BLaER1 treated with 17β-estradiol and CSF1 and Interleukin-3, amounts not matched to agents 10 nM and 100 nM (cell line): ENCODE measurements around the gene CYP2A6.
"Not testable (repeated sequence)": the region's sequence is repeated elsewhere in the genome, so short reads cannot be mapped to it uniquely, and the experiment has no call there.

Experiments used
- H3K27ac ChIP-seq, 11 experiments: shearing (Covaris generic); formaldehyde crosslinking; 2 replicates each; pipeline ENCODE4 v1.8.1; 2022
- H3K27me3 ChIP-seq, 11 experiments: shearing (Covaris generic); formaldehyde crosslinking; 2 replicates each; pipeline ENCODE4 v1.8.1; 2022
- H3K36me3 ChIP-seq, 11 experiments: shearing (Covaris generic); formaldehyde crosslinking; 2 replicates each; pipeline ENCODE4 v1.8.1; 2022
- H3K4me1 ChIP-seq, 10 experiments: shearing (Covaris generic); formaldehyde crosslinking; 2 replicates each; pipeline ENCODE4 v1.8.1; 2022
- H3K4me2 ChIP-seq, 11 experiments: shearing (Covaris generic); formaldehyde crosslinking; 2 replicates each; pipeline ENCODE4 v1.8.1; 2022
- H3K4me3 ChIP-seq, 10 experiments: shearing (Covaris generic); formaldehyde crosslinking; 2 replicates each; pipeline ENCODE4 v1.8.1; 2022
- H3K9ac ChIP-seq, 11 experiments: shearing (Covaris generic); formaldehyde crosslinking; 2 replicates each; pipeline ENCODE4 v1.8.1; 2022
- H3K9me3 ChIP-seq, 11 experiments: shearing (Covaris generic); formaldehyde crosslinking; replicated peaks in 1 of 11; 2 replicates each; pipeline ENCODE4 v1.8.1; 2022
- H4K20me1 ChIP-seq, 11 experiments: shearing (Covaris generic); formaldehyde crosslinking; 2 replicates each; pipeline ENCODE4 v1.8.1; 2022
- Cebpa-rat ChIP-seq, 11 experiments: shearing (Covaris generic); IDR thresholded peaks; 2 replicates each; pipeline ENCODE4 v1.8.1; 2022

The CYP2A6 gene

GRCh38 chr19:40836754-40837429 is 13.4 kb downstream of the CYP2A6 start:
- no peaks in the 10 kb centered on the region for H3K36me3 ChIP-seq
- no peak overlapping the region for H3K4me2 ChIP-seq
- H3K4me3 ChIP-seq, result no peak overlapping the region
- H3K27ac ChIP-seq, result no peak overlapping the region
- peaks cover 0 to 4% (median 0%) of the 10 kb centered on the region in 10 experiments; a peak in 2 of 20 replicates for H3K4me1 ChIP-seq
- no peak overlapping the region for H3K9ac ChIP-seq
- no peaks in the 10 kb centered on the region for H3K9me3 ChIP-seq
- H4K20me1 ChIP-seq, result no peaks in the 10 kb centered on the region
- no peaks in the 10 kb centered on the region for H3K27me3 ChIP-seq
- 0 out of 22 replicates have a peak, but pooled peaks of 1 of the 11 experiments have one; percentile 10 for TF ChIP-seq Cebpa-rat (IDR thresholded peaks at IDR 0.05)

DNA sequence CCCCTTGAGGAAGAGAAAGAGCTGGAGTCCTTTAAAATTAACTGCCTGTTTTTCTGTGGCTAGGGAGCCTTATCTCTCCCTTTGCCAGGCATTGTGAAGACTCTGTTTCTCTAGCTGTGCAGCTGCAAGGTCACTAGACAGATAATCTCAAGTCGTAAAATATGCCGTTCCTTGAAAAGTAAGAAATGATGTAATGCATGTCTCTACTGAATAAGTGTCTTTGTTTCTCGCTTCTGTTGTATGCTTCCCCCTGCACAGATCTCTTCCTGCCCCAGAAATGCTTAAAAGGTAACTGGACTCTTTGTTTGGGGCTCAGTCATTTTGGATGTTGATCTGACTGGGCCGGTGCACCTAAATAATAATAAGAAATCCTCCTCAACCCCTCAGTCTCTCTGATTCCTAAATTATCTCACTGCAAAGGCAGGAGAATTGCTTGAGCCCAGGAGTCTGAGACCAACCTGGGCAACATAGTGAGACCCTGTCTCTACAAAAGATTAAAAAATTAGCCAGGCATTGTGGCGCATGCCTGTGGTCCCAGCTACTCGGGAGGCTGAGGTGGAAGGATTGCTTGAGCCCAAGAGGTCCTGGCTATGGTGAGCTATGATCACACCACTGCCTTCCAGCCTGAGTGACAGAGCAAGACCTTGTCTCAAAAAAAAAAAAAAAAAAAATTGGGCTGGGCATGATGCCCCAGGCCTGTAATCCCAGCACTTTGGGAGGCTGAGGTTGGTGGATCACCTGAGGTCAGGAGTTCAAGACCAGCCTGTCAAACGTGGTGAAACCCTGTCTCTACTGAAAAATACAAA is 16.3 kb downstream of the CYP2A6 start:
- H3K9me3 ChIP-seq, H3K4me2 ChIP-seq, H3K4me1 ChIP-seq, H3K27me3 ChIP-seq, H3K27ac ChIP-seq, H4K20me1 ChIP-seq, H3K9ac ChIP-seq, H3K4me3 ChIP-seq: not testable (repeated sequence)
- H3K36me3 ChIP-seq, result peaks cover 0 to 15% (median 0%) of the 10 kb centered on the region in 11 experiments; a peak in 5 of 22 replicates

DNA sequence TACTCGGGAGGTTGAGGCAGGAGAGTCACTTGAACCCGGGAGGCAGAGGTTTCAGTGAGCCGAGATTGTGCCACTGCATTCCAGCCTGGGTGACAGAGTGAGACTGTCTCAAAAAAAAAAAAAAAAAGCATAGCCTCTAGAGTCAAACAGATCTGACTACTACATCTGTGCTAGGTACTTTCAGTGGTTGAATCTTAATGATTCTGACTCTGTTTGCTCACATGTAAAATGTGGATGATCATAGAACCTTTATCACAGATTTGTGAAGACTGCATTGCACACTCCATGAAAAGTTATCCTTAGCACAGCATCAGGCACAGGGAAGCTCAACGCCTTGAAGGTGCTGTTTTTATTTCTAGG is 17.8 kb downstream of the CYP2A6 start:
- peaks cover 0 to 30% (median 7%) of the 10 kb centered on the region in 11 experiments; a peak in 13 of 22 replicates for H3K36me3 ChIP-seq
- not testable (repeated sequence) for H3K4me1 ChIP-seq, H3K4me3 ChIP-seq, H3K9me3 ChIP-seq, H3K27me3 ChIP-seq, H3K9ac ChIP-seq, H4K20me1 ChIP-seq, H3K27ac ChIP-seq, H3K4me2 ChIP-seq

- Histone ChIP-seq H3K9me3 (0 out of 22 replicates have a peak, but pooled peaks cover 0 to 6% (median 0%) of the 10 kb centered on the region in 11 experiments), H3K27ac (no peak overlapping the region), H3K4me2 (no peak overlapping the region), H3K9ac (no peak overlapping the region), H3K36me3 (peaks cover 0 to 37% (median 12%) of the 10 kb centered on the region in 11 experiments; a peak in 13 of 22 replicates), H3K27me3 (no peaks in the 10 kb centered on the region), H4K20me1 (no peaks in the 10 kb centered on the region), H3K4me1 (peaks cover 0 to 4% (median 0%) of the 10 kb centered on the region in 10 experiments; a peak in 2 of 20 replicates), H3K4me3 (no peak overlapping the region)
- TF ChIP-seq Cebpa-rat (IDR thresholded peaks at IDR 0.05), result no peak
These were observed 18.5 kb downstream of the CYP2A6 start for GRCh38 chr19:40831502-40832430.

- H3K4me1 ChIP-seq, H4K20me1 ChIP-seq, H3K27me3 ChIP-seq, H3K4me2 ChIP-seq, H3K27ac ChIP-seq, H3K4me3 ChIP-seq, H3K9ac ChIP-seq, H3K9me3 ChIP-seq: not testable (repeated sequence)
- H3K36me3 ChIP-seq, result peaks cover 0 to 39% (median 13%) of the 10 kb centered on the region in 11 experiments; a peak in 13 of 22 replicates
These were observed 19.5 kb downstream of the CYP2A6 start for GRCh38 chr19:40830741-40831140.

DNA sequence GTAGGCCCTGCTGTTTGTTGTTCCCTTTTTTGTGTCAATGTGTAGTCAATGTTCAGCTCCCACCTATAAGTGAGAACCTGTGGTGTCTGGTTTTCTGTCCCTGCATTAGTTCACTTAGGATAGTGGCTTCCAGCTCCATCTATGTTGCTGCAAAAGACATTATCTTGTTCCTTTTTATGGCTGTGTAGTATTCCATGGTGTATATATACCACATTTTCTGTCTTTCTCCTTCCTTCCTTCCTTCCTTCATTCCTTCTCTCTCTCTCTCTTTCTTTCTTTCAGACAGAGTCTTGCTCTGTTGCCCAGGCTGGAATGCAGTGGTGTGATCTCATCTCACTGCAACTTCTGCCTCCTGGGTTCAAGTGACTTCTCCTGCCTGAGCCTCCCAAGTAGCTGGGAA is 21.0 kb downstream of the CYP2A6 start:
- H3K4me1 ChIP-seq, result peaks cover 0 to 8% (median 2%) of the 10 kb centered on the region in 10 experiments; a peak in 11 of 20 replicates

DNA sequence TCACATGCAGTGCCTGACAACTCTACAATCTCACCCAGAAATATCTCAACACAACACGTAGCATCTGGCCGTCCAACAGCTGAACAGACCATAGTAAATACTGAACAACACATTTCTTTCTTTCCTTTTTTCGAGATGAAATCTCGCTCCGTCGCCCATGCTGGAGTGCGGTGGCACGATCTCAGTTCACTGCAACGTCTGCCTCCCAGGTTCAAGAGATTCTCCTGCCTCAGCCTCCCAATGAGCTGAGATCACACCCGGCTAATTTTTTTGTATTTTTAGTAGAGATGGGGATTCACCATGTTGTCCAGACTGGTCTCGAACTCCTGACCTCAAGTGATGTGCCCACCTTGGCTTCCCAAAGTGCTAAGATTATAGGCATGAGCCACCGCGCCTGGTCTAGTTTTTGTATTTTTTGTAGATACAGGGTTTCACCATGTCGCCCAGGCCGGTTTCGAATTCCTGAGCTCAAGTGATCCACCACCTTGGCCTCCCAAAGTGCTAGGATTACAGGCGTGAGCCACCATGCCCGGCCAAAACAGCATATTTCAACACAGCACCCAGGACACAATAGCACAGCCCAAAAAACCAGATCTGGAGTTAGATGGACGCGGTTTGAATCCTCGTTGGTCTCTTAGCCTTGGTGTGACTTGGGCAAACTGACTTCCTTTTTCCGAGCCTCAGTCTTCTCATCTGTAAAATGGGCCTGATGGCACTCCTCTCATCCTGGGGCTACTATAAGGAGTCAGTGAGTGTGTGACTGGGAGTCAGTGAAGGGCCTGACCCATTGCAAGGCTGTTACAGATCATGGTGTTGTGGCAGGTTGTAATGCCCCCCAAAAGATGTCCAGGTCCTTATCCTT is 22.6 kb downstream of the CYP2A6 start:
- H3K27ac ChIP-seq, result no peak overlapping the region
- no peak for TF ChIP-seq Cebpa-rat (IDR thresholded peaks at IDR 0.05)
- 0 out of 22 replicates have a peak, but pooled peaks cover 0 to 6% (median 0%) of the 10 kb centered on the region in 11 experiments for H3K9me3 ChIP-seq
- peaks cover 12 to 24% (median 17%) of the 10 kb centered on the region in 10 experiments for H3K4me1 ChIP-seq
- H3K9ac ChIP-seq, result no peak overlapping the region
- H3K4me2 ChIP-seq, result no peak overlapping the region
- H3K27me3 ChIP-seq, result no peaks in the 10 kb centered on the region
- no peak overlapping the region for H3K4me3 ChIP-seq
- no peaks in the 10 kb centered on the region for H4K20me1 ChIP-seq
- peaks cover 0 to 39% (median 13%) of the 10 kb centered on the region in 11 experiments; a peak in 13 of 22 replicates for H3K36me3 ChIP-seq

More for the DNA sequence above, 21.0 kb downstream of the CYP2A6 start:
- H4K20me1 ChIP-seq, result no peaks in the 10 kb centered on the region
- no peak overlapping the region for H3K4me3 ChIP-seq
- H3K36me3 ChIP-seq, result peaks cover 0 to 39% (median 13%) of the 10 kb centered on the region in 11 experiments; a peak in 13 of 22 replicates
- no peak overlapping the region for H3K9ac ChIP-seq
- no peaks in the 10 kb centered on the region for H3K27me3 ChIP-seq
- 0 out of 22 replicates have a peak, but pooled peaks cover 0 to 6% (median 0%) of the 10 kb centered on the region in 11 experiments for H3K9me3 ChIP-seq
- no peak overlapping the region for H3K27ac ChIP-seq
- TF ChIP-seq Cebpa-rat (IDR thresholded peaks at IDR 0.05), result no peak
- no peak overlapping the region for H3K4me2 ChIP-seq

DNA sequence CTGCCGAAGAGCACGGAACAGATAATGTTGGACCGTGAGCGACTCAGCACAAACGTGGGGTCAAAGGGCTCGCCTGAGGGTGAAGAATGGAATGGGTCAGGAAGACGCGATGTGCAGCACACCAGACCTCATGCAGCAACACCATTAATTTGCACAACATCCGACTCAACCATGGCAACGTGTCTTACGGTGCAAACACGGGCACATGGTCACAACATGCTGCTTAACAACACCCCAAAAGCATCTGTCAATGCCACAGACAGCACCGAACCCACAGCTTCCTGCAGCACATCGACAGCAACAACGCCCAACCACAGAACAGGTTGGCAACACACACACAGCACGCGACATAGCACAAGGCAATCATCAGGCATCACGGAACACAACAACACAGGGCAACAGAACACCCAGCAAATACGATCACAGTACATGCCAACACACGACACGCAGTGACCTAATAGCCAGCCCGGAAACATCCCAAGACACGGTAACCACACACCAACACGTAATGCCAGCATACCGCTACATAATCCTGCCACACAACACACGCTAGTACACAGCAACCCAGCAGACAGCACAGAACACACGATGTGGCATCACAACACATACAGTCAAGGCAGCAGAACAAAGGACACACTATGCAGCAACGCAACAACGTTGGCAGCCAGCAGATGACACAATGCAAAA is 23.4 kb downstream of the CYP2A6 start:
- not testable (repeated sequence) for H3K9ac ChIP-seq, H3K9me3 ChIP-seq, H3K4me2 ChIP-seq, H4K20me1 ChIP-seq, H3K4me3 ChIP-seq, H3K27me3 ChIP-seq, H3K27ac ChIP-seq
- peaks cover 18 to 31% (median 23%) of the 10 kb centered on the region in 10 experiments for H3K4me1 ChIP-seq
- peaks cover 0 to 39% (median 13%) of the 10 kb centered on the region in 11 experiments; a peak in 13 of 22 replicates for H3K36me3 ChIP-seq

- not testable (repeated sequence) for H3K27me3 ChIP-seq, H3K9me3 ChIP-seq, H3K4me3 ChIP-seq, H3K4me2 ChIP-seq, H3K9ac ChIP-seq, H3K27ac ChIP-seq, H4K20me1 ChIP-seq
- Histone ChIP-seq H3K36me3 (peaks cover 0 to 39% (median 13%) of the 10 kb centered on the region in 11 experiments; a peak in 13 of 22 replicates), H3K4me1 (peaks cover 18 to 33% (median 23%) of the 10 kb centered on the region in 10 experiments)
These were observed 23.9 kb downstream of the CYP2A6 start for GRCh38 chr19:40826312-40826698.

GRCh38 chr19:40825460-40826095 is 24.7 kb downstream of the CYP2A6 start:
- Histone ChIP-seq H3K4me1 (peaks cover 18 to 33% (median 23%) of the 10 kb centered on the region in 10 experiments), H3K36me3 (peaks cover 0 to 37% (median 13%) of the 10 kb centered on the region in 11 experiments; a peak in 13 of 22 replicates)
- not testable (repeated sequence) for H3K9ac ChIP-seq, H3K9me3 ChIP-seq, H4K20me1 ChIP-seq, H3K27ac ChIP-seq, H3K27me3 ChIP-seq, H3K4me3 ChIP-seq, H3K4me2 ChIP-seq

GRCh38 chr19:40824916-40825315 is 25.3 kb downstream of the CYP2A6 start:
- H3K4me2 ChIP-seq, H3K4me3 ChIP-seq, H3K27ac ChIP-seq, H3K27me3 ChIP-seq, H3K9me3 ChIP-seq, H3K9ac ChIP-seq, H4K20me1 ChIP-seq: not testable (repeated sequence)
- Histone ChIP-seq H3K4me1 (peaks cover 18 to 37% (median 23%) of the 10 kb centered on the region in 10 experiments), H3K36me3 (peaks cover 0 to 32% (median 13%) of the 10 kb centered on the region in 11 experiments; a peak in 13 of 22 replicates)
